Cardiac muscle cell (in vitro differentiated cells and primary cell): ENCODE data around the gene WNT2B. TPM values are rescaled to one million over a fixed set of nuclear protein-coding genes. Genes with fewer than 3 reads are reported as not detected.

Source experiments
- DNase-seq, 2 donors: peaks; one replicate each; pipeline versions ENCODE4 v3.0.0 to v3.0.0-alpha.2; 2010 to 2017; ENCODE audit warnings: low read depth in 1 of 2, low spot score in 1 of 2
- H3K27ac ChIP-seq: fragments of 200-600 bp; sonication (generic); 2 replicates; pipeline ENCODE4 v1.5.1; 2016
- H3K27me3 ChIP-seq: fragments of 200-600 bp; sonication (generic); 2 replicates; pipeline ENCODE4 v1.6.0; 2016; ENCODE audit warnings: control low read depth
- H3K36me3 ChIP-seq: fragments of 200-600 bp; sonication (generic); 2 replicates; pipeline ENCODE4 v1.5.1; 2016; ENCODE audit warnings: control low read depth
- H3K4me1 ChIP-seq: fragments of 200-600 bp; sonication (generic); 2 replicates; pipeline ENCODE4 v1.8.1; 2017; ENCODE audit warnings: low read depth, mild to moderate bottlenecking, mixed run types
- H3K4me3 ChIP-seq: fragments of 200-600 bp; sonication (generic); 2 replicates; pipeline ENCODE4 v1.5.1; 2016; ENCODE audit warnings: mild to moderate bottlenecking
- H3K9me3 ChIP-seq: fragments of 200-600 bp; sonication (generic); 2 replicates; pipeline ENCODE4 v1.5.1; 2017; ENCODE audit warnings: low read depth, mild to moderate bottlenecking, control low read depth
- polyA plus RNA-seq: library from polyadenylated mRNA; unstranded; fragments of >200 nt; fragmentation: Nextera tagmentation; extraction: Ambion mirVana; gene quantifications from 2 replicates; pipeline ENCODE4 v1.2.1, GENCODE V29; 2016
- total RNA-seq: library from RNA; depleted of rRNA; stranded (reverse); fragments of >200 nt; gene quantifications from 2 replicates; pipeline ENCODE4 v1.2.3, GENCODE V29; 2016
- TF ChIP-seq, protein P1 (sequence below): IDR thresholded peaks from 2 replicates; pipeline ENCODE4 v1.5.1; 2012; ENCODE audit warnings: low read depth, mild to moderate bottlenecking, low read length

WNT2B gene
- total and polyA plus RNA-seq, 2 experiments from 2014 or later = 1.1 to 1.2 TPM

DNA sequence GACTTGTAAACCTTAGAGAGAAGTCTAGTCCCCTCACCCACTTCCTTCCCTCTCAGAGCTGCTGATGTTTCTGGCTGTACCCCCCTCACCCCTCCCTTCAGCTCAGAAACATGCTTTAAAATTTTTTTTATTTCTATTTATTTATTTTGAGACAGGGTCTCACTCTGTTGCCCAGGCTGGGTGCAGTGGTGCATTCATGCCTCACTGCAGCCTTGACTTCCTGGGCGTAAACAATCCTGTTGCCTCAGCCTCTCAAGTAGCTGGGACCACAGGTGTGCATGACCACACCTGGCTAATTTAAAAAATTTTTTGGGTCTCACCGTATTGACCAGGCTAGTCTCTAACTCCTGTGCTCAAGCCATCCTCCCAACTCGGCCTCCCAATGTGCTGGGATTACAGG lies 2.9 kb upstream of the WNT2B start:
- Histone ChIP-seq H3K36me3 (no peaks in the 10 kb centered on the region), H3K27me3 (peaks cover 84% of the 10 kb centered on the region), H3K4me3 (no peak overlapping the region), H3K4me1 (no peaks in the 10 kb centered on the region), H3K27ac (no peak overlapping the region), H3K9me3 (no peaks in the 10 kb centered on the region)
- TF ChIP-seq, protein P1, sequence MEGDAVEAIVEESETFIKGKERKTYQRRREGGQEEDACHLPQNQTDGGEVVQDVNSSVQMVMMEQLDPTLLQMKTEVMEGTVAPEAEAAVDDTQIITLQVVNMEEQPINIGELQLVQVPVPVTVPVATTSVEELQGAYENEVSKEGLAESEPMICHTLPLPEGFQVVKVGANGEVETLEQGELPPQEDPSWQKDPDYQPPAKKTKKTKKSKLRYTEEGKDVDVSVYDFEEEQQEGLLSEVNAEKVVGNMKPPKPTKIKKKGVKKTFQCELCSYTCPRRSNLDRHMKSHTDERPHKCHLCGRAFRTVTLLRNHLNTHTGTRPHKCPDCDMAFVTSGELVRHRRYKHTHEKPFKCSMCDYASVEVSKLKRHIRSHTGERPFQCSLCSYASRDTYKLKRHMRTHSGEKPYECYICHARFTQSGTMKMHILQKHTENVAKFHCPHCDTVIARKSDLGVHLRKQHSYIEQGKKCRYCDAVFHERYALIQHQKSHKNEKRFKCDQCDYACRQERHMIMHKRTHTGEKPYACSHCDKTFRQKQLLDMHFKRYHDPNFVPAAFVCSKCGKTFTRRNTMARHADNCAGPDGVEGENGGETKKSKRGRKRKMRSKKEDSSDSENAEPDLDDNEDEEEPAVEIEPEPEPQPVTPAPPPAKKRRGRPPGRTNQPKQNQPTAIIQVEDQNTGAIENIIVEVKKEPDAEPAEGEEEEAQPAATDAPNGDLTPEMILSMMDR = no peak
- no peak for DNase-seq

GRCh38 chr1:112506306-112506705 lies 2.5 kb upstream of the WNT2B start:
- H3K27me3 ChIP-seq = peaks cover 84% of the 10 kb centered on the region
- no peak overlapping the region for H3K4me3 ChIP-seq
- H3K36me3 ChIP-seq = no peaks in the 10 kb centered on the region
- no peaks in the 10 kb centered on the region for H3K9me3 ChIP-seq
- TF ChIP-seq, protein P1 = no peak
- DNase-seq = no peak
- H3K27ac ChIP-seq = no peak overlapping the region
- no peaks in the 10 kb centered on the region for H3K4me1 ChIP-seq

DNA sequence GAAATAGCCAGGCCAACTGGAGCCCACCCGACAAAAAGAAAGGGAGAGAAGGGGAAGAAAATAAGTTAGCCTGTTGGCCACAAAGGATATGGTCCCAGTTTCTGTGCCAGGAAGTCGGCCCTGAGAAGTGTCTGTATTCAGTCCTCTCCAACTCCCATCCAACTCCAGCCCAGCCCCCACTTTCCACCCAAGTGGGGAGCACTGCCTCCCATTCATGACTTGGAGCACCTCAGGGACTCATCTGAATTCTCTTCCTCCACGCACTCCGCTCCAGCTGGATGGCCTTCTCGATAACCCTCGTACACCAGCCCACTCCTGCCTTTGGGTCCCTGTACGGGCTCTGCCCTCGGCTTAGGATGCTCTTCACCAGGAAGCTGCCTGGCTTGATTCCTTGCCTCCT lies 2.0 kb upstream of the WNT2B start:
- H3K4me3 ChIP-seq = no peak overlapping the region
- peaks cover 84% of the 10 kb centered on the region for H3K27me3 ChIP-seq
- H3K4me1 ChIP-seq = no peaks in the 10 kb centered on the region
- DNase-seq = no peak
- H3K27ac ChIP-seq = no peak overlapping the region
- H3K9me3 ChIP-seq = no peaks in the 10 kb centered on the region
- no peaks in the 10 kb centered on the region for H3K36me3 ChIP-seq
- TF ChIP-seq, protein P1 = no peak

DNA sequence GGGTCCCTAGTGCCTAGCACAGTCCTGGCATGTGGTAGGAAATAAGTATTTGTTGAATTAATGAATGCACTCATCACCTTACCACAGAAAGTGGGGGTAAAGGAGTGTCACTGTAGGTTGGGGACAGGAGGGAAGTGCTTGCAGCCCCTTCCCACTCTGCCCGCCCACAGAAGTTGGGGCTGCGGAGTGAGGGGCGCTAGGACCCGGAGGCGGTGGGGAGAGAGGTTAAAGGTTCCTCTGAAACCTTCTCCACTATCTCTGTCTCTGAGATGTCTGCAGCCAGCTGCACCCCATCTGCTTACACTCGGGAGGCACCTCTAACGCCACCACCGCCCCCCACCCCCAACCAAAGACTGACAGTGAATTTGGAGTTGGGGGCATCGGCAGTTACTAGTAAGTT lies 1.4 kb upstream of the WNT2B start:
- TF ChIP-seq, protein P1 = no peak
- Histone ChIP-seq H3K36me3 (no peaks in the 10 kb centered on the region), H3K27me3 (peaks cover 84% of the 10 kb centered on the region), H3K4me1 (no peaks in the 10 kb centered on the region), H3K4me3 (no peak overlapping the region), H3K9me3 (no peaks in the 10 kb centered on the region), H3K27ac (no peak overlapping the region)
- DNase-seq = no peak

DNA sequence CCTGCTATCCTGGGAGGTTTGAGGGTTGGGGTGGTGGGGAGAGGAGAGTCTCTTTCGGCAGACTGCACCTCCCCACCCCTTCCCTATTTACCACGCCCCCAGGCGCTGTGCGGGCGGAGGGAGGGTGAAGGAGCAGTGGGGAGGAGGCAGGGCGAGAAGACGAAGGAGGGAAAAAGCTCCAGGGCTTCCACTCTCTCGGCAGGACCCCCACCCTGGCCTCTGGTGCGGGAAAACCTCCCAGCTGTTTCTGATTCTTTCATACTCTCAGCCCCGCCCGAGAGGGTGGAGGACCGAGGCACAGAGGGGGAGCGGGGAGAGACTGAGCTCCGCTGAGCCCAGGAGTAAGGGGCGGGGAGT lies 866 bp upstream of the WNT2B start:
- H3K4me3 ChIP-seq = peak overlapping the region; percentile 35
- H3K9me3 ChIP-seq = no peaks in the 10 kb centered on the region
- no peaks in the 10 kb centered on the region for H3K4me1 ChIP-seq
- H3K27ac ChIP-seq = no peak overlapping the region
- DNase-seq = peak in 1 of 2 donors; percentile 22
- H3K27me3 ChIP-seq = peaks cover 79% of the 10 kb centered on the region
- TF ChIP-seq, protein P1 = no peak
- H3K36me3 ChIP-seq = no peaks in the 10 kb centered on the region
